Measurements from ENCODE around the gene ADGRL3.

Gene ADGRL3

GRCh38 chr4:61211781-61212180, 11.7 kb downstream of the ADGRL3 start:
- no peak for DNase-seq (ENCODE audit: low read depth, low spot score)
- in situ Hi-C loops (cut with HindIII; ENCODE audit: low sequenced_read_pairs) = no loop called here
- no peak overlapping the region for H3K4me3 ChIP-seq (ENCODE audit: low read depth, low read length)
- no peak for TF ChIP-seq CTCF (IDR thresholded peaks at IDR 0.05; ENCODE audit: low read depth, low read length)

GRCh38 chr4:61212788-61213187, 12.7 kb downstream of the ADGRL3 start:
- no peak overlapping the region for H3K4me3 ChIP-seq (ENCODE audit: low read depth, low read length)
- no peak for TF ChIP-seq CTCF (IDR thresholded peaks at IDR 0.05; ENCODE audit: low read depth, low read length)
- no peak for DNase-seq (ENCODE audit: low read depth, low spot score)
- in situ Hi-C loops (cut with HindIII; ENCODE audit: low sequenced_read_pairs) = no loop called here

- no peak for TF ChIP-seq CTCF (IDR thresholded peaks at IDR 0.05; ENCODE audit: low read depth, low read length)
- H3K4me3 ChIP-seq (ENCODE audit: low read depth, low read length) = no peak overlapping the region
- no peak for DNase-seq (ENCODE audit: low read depth, low spot score)
- in situ Hi-C loops (cut with HindIII; ENCODE audit: low sequenced_read_pairs) = no loop called here
Observed at GRCh38 chr4:61214680-61215079, 14.6 kb downstream of the ADGRL3 start.

GRCh38 chr4:61217222-61217621, 17.1 kb downstream of the ADGRL3 start:
- no peak for TF ChIP-seq CTCF (IDR thresholded peaks at IDR 0.05; ENCODE audit: low read depth, low read length)
- in situ Hi-C loops (cut with HindIII; ENCODE audit: low sequenced_read_pairs) = no loop called here
- DNase-seq (ENCODE audit: low read depth, low spot score) = no peak
- no peak overlapping the region for H3K4me3 ChIP-seq (ENCODE audit: low read depth, low read length)

- no peak for TF ChIP-seq CTCF (IDR thresholded peaks at IDR 0.05; ENCODE audit: low read depth, low read length)
- H3K4me3 ChIP-seq (ENCODE audit: low read depth, low read length) = no peak overlapping the region
- in situ Hi-C loops (cut with HindIII; ENCODE audit: low sequenced_read_pairs) = no loop called here
- no peak for DNase-seq (ENCODE audit: low read depth, low spot score)
Observed at GRCh38 chr4:61220556-61220955, 20.4 kb downstream of the ADGRL3 start.

GRCh38 chr4:61223385-61223784, 23.3 kb downstream of the ADGRL3 start:
- no peak for DNase-seq (ENCODE audit: low read depth, low spot score)
- no peak for TF ChIP-seq CTCF (IDR thresholded peaks at IDR 0.05; ENCODE audit: low read depth, low read length)
- H3K4me3 ChIP-seq (ENCODE audit: low read depth, low read length) = no peak overlapping the region
- in situ Hi-C loops (cut with HindIII; ENCODE audit: low sequenced_read_pairs) = no loop called here

- no peak overlapping the region for H3K4me3 ChIP-seq (ENCODE audit: low read depth, low read length)
- in situ Hi-C loops (cut with HindIII; ENCODE audit: low sequenced_read_pairs) = no loop called here
- DNase-seq (ENCODE audit: low read depth, low spot score) = no peak
- TF ChIP-seq CTCF (IDR thresholded peaks at IDR 0.05; ENCODE audit: low read depth, low read length) = no peak
Observed at GRCh38 chr4:61224573-61224972, 24.4 kb downstream of the ADGRL3 start.
